ENCODE data around the gene SOX4.

The SOX4 gene

GRCh38 chr6:21613809-21614208, 20.3 kb downstream of the SOX4 start:
- no peak for DNase-seq (ENCODE audit: low read depth)

GRCh38 chr6:21614226-21614625, 20.7 kb downstream of the SOX4 start:
- no peak for DNase-seq (ENCODE audit: low read depth)

DNA sequence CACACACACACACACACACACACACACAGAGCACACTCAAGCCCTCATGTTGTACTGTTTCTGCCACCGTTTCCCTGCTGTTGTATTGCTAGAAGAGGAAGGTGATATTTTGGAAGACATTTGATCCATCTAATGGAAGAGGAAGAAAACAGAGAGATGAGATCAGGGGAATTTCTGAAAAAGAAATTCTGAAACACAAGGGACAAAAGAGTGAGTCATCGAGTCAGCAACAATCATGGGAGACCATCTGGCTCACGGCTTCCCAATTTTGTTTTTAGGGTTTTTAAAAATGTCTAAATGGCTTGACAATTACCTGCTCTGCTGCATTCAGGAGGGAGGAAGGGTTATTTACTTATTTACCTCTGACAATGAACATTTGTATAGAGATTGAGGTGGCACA, 22.0 kb downstream of the SOX4 start:
- no peak for DNase-seq (ENCODE audit: low read depth)

GRCh38 chr6:21616005-21616404, 22.5 kb downstream of the SOX4 start:
- no peak for DNase-seq (ENCODE audit: low read depth)

DNA sequence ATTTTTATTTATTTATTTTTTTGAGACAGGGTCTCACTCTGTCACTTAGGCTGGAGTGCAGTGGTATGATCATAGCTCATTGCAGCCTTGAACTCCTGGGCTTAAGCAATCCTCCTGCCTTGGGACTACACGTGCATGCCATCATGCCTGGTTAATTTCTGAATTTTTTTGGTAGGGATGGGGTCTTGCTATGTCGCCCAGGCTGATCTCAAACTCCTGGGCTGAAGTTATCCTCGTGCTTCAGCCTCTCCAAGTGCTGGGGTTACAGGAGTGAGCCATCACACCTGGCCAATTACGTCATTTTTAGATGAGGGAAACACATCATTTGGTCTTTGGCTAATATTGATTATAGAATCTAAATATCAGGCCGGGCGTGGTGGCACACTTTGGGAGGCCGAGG, 32.1 kb downstream of the SOX4 start:
- DNase-seq (ENCODE audit: low read depth): no peak

- no peak for DNase-seq (ENCODE audit: low read depth)
Observed at GRCh38 chr6:21626756-21627155, 33.2 kb downstream of the SOX4 start.

GRCh38 chr6:21628160-21628559, 34.6 kb downstream of the SOX4 start:
- DNase-seq (ENCODE audit: low read depth): no peak

DNA sequence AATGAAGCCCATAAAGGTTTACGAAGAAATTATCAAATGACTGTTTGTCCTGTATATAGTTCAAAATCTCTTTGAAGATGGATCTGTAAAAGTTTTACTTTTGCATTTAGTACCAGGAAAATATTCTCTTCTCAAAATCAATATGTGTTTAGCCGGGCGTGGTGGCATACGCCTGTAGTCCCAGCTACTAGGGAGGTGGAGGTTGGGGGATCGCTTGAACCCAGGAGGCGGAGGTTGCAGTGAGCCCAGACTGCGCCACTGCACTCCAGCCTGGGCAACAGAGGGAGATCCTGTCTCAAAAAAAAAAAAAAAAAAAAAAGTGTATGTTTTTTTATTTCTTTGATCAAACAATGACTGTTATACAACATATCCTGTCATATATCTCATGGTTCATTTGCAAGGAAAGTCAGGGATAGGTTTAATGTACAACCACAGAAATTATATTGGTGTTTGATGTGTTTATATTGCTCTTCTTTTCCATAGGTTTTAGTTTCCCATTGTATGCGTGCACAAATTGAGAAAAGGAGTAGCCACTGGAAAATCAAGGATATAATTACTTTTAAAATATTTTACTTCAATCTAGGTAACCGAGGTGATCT, 40.1 kb downstream of the SOX4 start:
- DNase-seq (ENCODE audit: low read depth): no peak

DNA sequence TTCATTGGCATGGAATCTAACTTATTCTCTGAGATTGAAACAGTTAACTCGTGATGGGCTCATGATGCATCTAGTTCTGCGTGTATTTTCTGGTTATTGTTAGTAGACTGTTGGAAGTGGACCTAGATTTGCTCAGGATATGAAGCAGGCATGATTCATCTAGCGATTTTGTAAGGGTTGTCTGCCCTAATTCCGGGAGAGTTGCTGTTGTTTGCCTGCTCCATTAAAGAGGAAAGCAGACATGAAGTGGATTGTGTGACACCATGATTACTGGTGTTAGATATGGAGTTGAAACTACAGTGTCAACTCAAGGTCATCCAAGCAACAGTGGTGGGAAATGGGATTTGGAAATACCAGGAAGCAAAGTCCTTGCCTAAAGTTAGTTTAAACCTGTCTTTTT, 41.0 kb downstream of the SOX4 start:
- DNase-seq (ENCODE audit: low read depth): no peak

- DNase-seq (ENCODE audit: low read depth): no peak
Observed at GRCh38 chr6:21636876-21637275, 43.3 kb downstream of the SOX4 start.

- no peak for DNase-seq (ENCODE audit: low read depth)
Observed at GRCh38 chr6:21639316-21639715, 45.8 kb downstream of the SOX4 start.
